NOMO-1 treated with DMSO at 0.1 percent for 48 hours (cell line): ENCODE results near the gene SH3PXD2B.
A peak's percentile ranks its signal among the peaks of the same experiment; 100 is the strongest.
"Not testable (repeated sequence)": the region's sequence is repeated elsewhere in the genome, so short reads cannot be mapped to it uniquely, and the experiment has no call there.

Experiments used
- DNase-seq: peaks from one replicate; lab custom pipeline; 2025; ENCODE audit not compliant: unreplicated experiment; lab: John Stamatoyannopoulos, UW

The SH3PXD2B gene

DNA sequence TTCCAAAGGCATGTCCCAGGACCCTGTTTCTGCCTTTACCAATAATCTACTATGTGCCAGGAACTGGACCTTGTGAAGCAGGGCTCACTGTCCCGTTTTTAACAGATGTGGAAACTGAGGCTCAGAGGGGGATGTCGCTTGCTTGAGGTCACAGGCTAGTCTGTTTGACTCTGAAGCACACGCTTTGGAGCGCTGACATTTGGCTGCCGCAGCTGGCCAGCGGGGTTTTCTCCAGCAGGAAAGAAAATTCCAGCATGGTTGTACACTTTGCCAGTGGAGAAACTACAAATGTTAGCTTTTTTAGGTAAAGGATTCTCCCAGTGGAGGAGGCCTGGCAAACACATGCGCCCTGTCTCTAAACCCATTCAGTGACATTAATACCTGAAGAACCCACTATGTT, 50.5 kb downstream of the SH3PXD2B start:
- DNase-seq, result no peak

DNA sequence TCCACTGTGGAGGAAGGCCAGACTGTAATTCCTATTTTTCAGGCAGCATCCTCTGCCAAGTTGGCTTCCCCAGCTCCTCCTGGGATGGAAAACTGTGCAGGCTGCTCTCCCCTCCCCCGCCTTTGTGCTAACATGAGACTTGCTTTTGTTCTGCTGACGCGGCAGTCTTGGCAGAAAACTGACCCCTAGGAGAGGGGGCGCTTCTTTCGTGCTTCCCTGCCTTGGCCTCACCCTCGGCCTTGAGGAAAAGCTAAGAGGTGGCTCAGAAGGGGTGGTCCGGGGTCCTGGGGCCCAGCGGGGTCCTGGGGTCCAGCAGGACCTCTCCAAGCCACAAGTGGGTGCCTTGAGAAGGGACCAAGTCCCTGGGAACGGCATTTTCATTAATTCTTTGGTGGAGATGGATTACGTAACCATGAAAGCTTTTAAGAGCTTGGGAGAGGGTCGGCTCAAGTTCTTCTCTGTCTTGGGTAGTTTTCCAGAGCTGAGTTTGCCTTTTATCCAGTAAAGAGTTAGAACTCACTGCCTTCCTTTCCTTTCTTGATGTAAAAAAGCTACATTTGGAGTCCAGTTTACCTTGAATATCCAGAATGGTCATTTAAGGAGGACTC, 51.0 kb downstream of the SH3PXD2B start:
- DNase-seq, result no peak

DNA sequence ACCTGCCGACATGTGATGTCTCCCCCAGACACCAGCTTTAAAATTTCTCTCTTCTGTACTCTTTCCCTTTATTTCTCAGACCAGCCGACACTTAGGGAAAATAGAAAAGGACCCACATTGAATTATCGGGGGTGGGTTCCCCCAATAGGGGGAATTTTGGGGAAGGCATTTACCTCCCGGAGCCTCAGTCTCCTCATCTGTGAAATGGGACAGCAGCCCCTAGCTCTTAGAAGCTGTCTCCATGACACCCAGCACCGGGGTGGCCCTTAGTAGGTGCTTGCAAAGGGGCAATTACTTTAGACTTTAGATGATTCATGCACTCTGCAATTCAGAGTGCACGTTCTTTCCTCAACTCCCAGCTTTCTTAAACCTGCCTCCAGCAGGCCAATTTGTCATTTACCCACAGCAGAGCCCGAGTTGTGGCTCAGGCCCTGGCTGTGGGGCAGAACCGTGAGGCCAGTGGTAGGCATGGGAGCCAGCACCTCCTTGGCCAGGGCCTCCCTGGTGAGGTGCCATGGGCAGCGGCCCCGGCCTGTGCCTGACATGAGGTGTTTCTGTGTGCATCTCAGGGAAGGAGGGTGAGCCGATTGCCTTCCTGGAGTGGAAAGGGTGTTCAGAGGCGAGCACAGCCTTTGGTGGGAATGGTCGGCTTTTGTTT, 51.7 kb downstream of the SH3PXD2B start:
- no peak for DNase-seq

- not testable (repeated sequence) for DNase-seq
These were observed 52.3 kb downstream of the SH3PXD2B start for GRCh38 chr5:172402031-172402430.

GRCh38 chr5:172399826-172400225, 54.5 kb downstream of the SH3PXD2B start:
- DNase-seq, result no peak

- no peak for DNase-seq
These were observed 55.0 kb downstream of the SH3PXD2B start for GRCh38 chr5:172399336-172399735.

GRCh38 chr5:172398645-172399044, 55.7 kb downstream of the SH3PXD2B start:
- DNase-seq, result not testable (repeated sequence)

GRCh38 chr5:172396994-172397393, 57.3 kb downstream of the SH3PXD2B start:
- DNase-seq, result not testable (repeated sequence)

GRCh38 chr5:172396220-172396619, 58.1 kb downstream of the SH3PXD2B start:
- DNase-seq, result no peak

GRCh38 chr5:172395483-172395882, 58.8 kb downstream of the SH3PXD2B start:
- no peak for DNase-seq

DNA sequence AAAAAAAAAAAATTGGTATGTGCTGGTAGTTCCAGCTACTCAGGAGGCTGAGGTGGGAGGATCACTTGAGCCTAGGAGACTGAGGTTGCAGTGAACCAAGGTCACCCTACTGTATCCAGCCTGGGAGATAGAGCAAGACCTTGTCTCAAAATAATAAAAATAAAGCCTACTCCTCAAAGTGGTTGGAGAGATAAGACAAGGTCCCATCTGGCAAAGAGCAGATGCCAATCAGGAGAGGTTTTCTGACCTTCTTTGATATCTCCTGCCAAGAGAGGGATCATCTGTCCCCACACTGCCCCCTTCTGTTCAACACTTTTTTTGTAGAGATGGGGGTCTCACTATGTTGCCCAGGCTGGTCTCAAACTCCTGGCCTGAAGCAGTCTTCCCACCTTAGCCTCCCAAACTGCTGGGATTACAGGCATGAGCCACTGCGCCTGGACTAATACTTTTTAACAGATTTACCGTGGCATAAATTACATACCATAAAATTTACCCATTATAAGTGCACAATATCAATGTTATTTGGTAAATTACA, 64.7 kb downstream of the SH3PXD2B start:
- DNase-seq, result no peak

DNA sequence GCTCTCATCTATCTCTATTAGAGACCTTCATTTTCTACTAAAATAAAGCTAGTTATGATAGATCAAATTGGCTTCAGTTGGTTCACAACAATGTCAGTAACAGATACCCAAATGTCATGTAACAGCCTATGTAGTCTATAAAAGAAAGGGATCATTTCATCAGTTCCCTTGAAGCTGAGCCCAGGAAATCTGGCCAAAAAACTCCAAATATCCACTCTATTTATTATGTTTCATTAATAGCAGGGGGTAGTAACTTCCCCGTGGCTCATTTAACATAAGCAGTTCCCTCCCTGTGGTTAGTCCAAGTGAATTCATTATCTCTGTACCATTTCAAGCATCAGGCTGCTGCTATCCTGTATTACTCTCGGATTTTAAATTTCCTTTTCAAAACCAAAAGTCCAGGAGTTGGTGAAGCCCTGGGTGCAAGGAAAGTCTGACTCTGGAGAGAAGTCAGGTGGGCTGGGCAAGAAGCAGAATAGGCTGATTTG, 66.0 kb downstream of the SH3PXD2B start:
- no peak for DNase-seq

GRCh38 chr5:172385707-172386106, 68.6 kb downstream of the SH3PXD2B start:
- DNase-seq, result no peak

- no peak for DNase-seq
These were observed 69.2 kb downstream of the SH3PXD2B start for GRCh38 chr5:172385010-172385563.

- no peak for DNase-seq
These were observed 71.0 kb downstream of the SH3PXD2B start for GRCh38 chr5:172383191-172383802.

DNA sequence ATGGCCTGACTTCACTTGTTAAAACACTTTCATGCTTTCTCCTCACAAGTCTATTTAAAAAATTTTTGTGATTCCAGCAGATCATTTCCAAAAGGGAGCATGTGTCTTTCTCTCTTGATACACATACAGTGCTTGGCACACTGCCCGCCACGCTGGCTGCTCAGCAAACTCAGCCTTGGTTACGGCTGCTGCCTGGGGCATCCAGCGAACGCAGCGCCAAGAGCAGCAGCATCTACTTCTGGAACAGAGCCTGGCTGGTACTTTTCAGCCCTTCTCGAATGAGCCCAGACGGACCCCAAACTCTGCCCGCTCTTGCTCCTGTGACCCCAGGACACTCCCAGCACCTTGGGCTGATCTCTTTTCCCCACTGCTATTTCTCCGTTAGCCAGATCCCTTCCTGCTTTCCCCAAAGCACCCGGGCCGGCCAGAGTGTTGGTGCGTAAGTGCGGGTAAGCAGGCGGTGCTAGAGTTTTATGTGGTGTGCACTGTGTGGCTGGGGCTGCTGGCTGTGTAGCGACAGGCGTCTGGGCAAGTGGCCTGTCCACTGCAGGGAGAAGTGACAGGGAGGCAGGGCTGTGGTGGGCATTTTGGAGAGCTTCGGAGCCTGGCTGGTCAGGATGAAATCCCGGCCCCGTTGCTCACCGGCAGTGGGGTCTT, 73.2 kb downstream of the SH3PXD2B start:
- no peak for DNase-seq

- DNase-seq, result peak; percentile 2
These were observed 73.9 kb downstream of the SH3PXD2B start for GRCh38 chr5:172380301-172380986.

DNA sequence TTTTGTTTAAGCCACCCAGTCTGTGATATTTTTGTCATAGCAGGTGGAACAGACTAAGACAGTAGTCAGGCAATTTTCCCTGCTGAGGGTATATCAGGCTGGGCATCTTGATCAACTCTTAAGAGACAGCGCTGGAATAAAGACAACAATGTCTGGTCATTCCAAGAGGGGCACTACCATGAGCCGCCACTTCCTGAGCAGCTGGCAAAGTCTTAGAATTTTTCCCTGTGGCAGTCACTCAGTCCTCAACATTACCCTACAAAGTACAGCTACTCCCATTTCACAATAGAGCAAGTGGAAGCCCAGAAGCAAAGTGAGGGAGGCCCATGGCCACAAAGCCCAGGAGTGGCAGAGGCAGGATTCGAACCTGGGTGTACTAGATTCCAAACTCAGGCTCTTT, 74.8 kb downstream of the SH3PXD2B start:
- DNase-seq, result no peak

- no peak for DNase-seq
These were observed 76.5 kb downstream of the SH3PXD2B start for GRCh38 chr5:172377856-172378255.

GRCh38 chr5:172377438-172377837, 76.9 kb downstream of the SH3PXD2B start:
- no peak for DNase-seq

DNA sequence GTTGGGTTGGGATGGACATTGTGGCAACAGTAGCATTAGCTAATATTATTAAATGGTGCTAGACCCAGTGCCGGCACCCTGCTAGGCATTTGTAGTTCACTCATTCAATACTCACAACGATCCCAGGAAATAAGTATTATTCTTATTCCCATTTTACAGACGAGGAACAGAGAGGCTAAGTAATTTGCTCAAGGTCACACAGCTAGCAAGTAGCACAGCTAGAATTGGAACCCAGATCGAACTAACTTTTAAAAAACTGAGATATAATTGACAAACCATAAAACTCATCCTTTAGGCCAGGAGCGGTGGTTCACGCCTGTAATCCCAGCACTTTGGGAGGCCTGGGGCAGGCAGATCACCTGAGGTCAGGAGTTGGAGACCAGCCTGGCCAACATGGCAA, 79.5 kb downstream of the SH3PXD2B start:
- no peak for DNase-seq
